ENCODE results near the gene RELA.
"Not testable (repeated sequence)": the region's sequence is repeated elsewhere in the genome, so short reads cannot be mapped to it uniquely, and the experiment has no call there.

RELA gene

GRCh38 chr11:65663639-65664200 is 1.0 kb upstream of the RELA start:
- DNase-seq, result no peak

- no peak for DNase-seq
Measured at GRCh38 chr11:65662247-65662798, 393 bp downstream of the RELA start.

- DNase-seq, result no peak
Measured at GRCh38 chr11:65661599-65662246, 993 bp downstream of the RELA start.

GRCh38 chr11:65660908-65661307 is 1.8 kb downstream of the RELA start:
- not testable (repeated sequence) for DNase-seq

GRCh38 chr11:65660038-65660437 is 2.7 kb downstream of the RELA start:
- no peak for DNase-seq

GRCh38 chr11:65658174-65659021 is 4.3 kb downstream of the RELA start:
- DNase-seq, result no peak

GRCh38 chr11:65657426-65657825 is 5.3 kb downstream of the RELA start:
- no peak for DNase-seq

GRCh38 chr11:65655570-65656332 is 7.0 kb downstream of the RELA start:
- DNase-seq, result no peak

GRCh38 chr11:65654375-65655349 is 8.1 kb downstream of the RELA start:
- no peak for DNase-seq

GRCh38 chr11:65653229-65654225 is 9.2 kb downstream of the RELA start:
- DNase-seq, result no peak

- DNase-seq, result peak; percentile 95
Measured at GRCh38 chr11:65652511-65653228, 10.0 kb downstream of the RELA start.

- DNase-seq, result no peak
Measured at GRCh38 chr11:65651589-65652510, 10.9 kb downstream of the RELA start.

GRCh38 chr11:65651339-65651588 is 11.5 kb downstream of the RELA start:
- no peak for DNase-seq

- DNase-seq, result no peak
Measured at GRCh38 chr11:65650547-65651338, 12.0 kb downstream of the RELA start.

- no peak for DNase-seq
Measured at GRCh38 chr11:65649656-65650546, 12.8 kb downstream of the RELA start.

- no peak for DNase-seq
Measured at GRCh38 chr11:65648997-65649493, 13.7 kb downstream of the RELA start.
